ENCODE results near the gene SAC3D1.

The SAC3D1 gene

DNA sequence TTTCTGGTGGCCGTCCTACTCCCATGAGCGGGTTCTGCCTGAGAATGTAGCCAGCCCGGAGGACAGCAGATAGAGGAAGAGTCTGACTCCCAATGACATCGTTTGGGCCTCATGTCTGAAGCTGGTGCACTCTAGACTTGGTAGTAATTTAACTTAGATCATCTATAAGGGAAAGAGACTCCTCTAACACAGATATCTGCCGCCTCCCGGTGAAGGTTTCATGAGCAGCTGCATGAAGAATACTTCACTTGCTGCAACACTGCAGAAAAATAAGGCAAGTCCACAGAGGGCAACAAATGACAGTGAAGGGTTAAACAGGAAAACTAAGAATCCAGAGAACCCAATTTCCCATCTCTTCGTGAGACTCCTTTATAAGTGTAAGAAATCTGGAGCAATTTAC lies 33.0 kb upstream of the SAC3D1 start:
- no peak overlapping the region for H3K4me3 ChIP-seq (ENCODE audit: low read depth, low read length)
- no peaks in the 10 kb centered on the region for H3K27me3 ChIP-seq (ENCODE audit: insufficient read depth, low read length)
- peak overlapping the region; percentile 68; the same call in 1 of the 2 replicates for H3K27ac ChIP-seq (ENCODE audit: low read depth, low read length)
- H3K4me1 ChIP-seq (ENCODE audit: control insufficient read depth, insufficient read depth, low read length, unreplicated experiment): peaks cover 16% of the 10 kb centered on the region
- H3K79me2 ChIP-seq (ENCODE audit: control insufficient read depth, insufficient read depth, low read length, unreplicated experiment): no peaks in the 10 kb centered on the region
- H2AFZ ChIP-seq (ENCODE audit: low read length, unreplicated experiment): no peak overlapping the region
- H3K36me3 ChIP-seq (ENCODE audit: insufficient read depth, low read length): no peaks in the 10 kb centered on the region

DNA sequence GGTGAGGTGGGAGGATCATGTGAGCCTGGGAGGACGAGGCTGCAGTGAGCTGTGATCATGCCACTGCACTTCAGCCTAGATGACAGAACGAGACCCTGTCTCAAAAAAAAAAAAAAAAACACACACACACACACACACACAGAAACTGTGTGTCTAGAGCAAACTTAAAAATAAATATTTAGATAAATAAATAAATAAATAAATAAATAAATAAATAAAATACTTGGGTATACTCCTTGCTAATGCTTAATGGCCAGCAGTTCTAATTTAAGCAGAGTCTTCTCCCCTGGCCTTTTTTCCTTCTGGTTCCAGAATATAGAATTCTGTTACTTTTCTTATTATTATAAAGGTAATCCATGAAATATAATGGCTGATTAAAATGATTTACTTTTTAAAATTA lies 32.1 kb upstream of the SAC3D1 start:
- H3K36me3 ChIP-seq (ENCODE audit: insufficient read depth, low read length): no peaks in the 10 kb centered on the region
- no peaks in the 10 kb centered on the region for H3K79me2 ChIP-seq (ENCODE audit: control insufficient read depth, insufficient read depth, low read length, unreplicated experiment)
- no peak overlapping the region for H3K27ac ChIP-seq (ENCODE audit: low read depth, low read length)
- no peak overlapping the region for H2AFZ ChIP-seq (ENCODE audit: low read length, unreplicated experiment)
- peaks cover 20% of the 10 kb centered on the region for H3K4me1 ChIP-seq (ENCODE audit: control insufficient read depth, insufficient read depth, low read length, unreplicated experiment)
- no peaks in the 10 kb centered on the region for H3K27me3 ChIP-seq (ENCODE audit: insufficient read depth, low read length)
- no peak overlapping the region for H3K4me3 ChIP-seq (ENCODE audit: low read depth, low read length)

DNA sequence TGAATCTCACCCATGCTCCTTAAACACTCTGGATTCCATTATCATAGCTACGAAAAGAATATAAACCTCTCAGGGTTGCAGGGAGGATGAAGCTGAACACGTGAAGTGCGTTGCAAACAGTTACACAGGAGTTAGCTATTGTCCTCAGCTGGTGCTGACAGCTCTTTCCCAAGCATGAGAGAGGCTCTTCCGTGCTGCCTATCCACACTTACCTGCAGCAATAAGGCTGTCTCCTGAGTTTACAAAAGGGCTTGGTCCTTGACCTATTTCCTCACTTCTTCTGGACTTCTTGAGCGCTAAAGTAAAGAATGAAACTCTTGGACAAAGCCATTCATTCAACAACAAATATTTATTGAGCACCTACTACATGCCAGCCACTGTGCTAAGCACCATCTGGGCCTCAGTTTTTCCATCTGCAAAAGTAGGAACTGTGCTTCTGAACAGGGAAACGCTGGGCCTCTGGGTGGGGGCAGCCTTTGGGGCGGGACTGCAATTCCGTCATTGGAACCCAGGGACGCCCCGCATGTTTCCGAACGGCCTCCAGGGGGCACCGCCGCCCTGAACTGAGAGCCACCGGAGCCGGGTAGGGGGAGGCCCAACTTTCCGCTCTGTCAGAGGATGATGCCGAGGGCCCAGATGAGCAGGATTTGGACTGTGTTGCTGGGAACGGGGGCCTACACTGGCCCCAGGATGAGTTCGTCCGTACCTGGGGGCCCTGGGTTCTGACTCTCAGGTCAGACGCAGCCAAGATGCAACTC lies 27.7 kb upstream of the SAC3D1 start:
- Histone ChIP-seq H3K27me3 (ENCODE audit: insufficient read depth, low read length) (no peaks in the 10 kb centered on the region), H3K79me2 (ENCODE audit: control insufficient read depth, insufficient read depth, low read length, unreplicated experiment) (peaks cover 2% of the 10 kb centered on the region), H3K4me3 (ENCODE audit: low read depth, low read length) (peak overlapping the region; percentile 97), H2AFZ (ENCODE audit: low read length, unreplicated experiment) (peak overlapping the region; percentile 99), H3K27ac (ENCODE audit: low read depth, low read length) (peak overlapping the region; percentile 90), H3K36me3 (ENCODE audit: insufficient read depth, low read length) (0 out of 2 replicates have a peak, but pooled peaks cover 5% of the 10 kb centered on the region), H3K4me1 (ENCODE audit: control insufficient read depth, insufficient read depth, low read length, unreplicated experiment) (peaks cover 6% of the 10 kb centered on the region)

DNA sequence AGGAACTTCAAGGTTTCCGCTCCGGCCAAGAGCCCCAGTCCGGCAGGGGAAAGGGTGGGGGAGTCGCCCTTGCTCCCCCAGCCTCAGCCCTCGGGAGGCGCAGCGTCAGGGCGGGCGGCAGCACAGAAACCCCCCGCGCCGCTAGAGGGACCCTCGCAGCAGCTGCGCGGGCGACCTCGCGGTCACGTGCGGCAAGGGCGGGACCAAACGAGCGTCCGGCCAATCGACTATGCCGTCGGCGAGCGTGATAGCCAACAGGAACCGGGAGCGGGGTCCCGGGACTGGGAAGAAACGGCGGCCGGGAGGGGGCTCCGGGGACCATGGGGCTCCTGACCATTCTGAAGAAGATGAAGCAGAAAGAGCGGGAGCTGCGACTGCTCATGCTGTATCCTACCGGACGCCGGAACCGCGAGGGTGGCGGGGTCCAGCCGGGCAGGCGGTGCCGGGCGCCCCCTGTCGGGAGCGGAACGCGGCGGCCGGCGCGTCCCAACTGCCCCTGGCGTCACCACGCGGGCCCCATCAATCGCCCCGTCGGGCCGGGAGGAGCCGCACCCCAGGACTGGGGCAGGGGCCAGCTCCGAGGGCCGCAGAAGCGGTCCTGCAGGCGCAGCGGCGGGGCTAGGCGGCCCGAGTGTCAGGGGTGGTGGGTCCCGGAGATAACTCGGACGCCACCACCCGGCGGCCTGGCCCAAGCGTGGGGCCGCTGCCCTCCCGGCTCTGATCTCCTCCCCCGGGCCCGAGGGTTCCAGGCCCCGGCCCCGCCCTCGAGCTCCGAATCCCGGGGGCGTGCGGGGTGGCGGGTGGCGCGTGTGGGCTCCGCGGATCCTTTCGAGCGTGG lies 26.9 kb upstream of the SAC3D1 start, which contains the start of gene ARL2:
ARL2 (plus strand) TSS at position 273 of the 838 bp plus-strand sequence; CDS start at position 321, 48 bp downstream.
- Histone ChIP-seq H3K27me3 (ENCODE audit: insufficient read depth, low read length) (no peaks in the 10 kb centered on the region), H3K36me3 (ENCODE audit: insufficient read depth, low read length) (0 out of 2 replicates have a peak, but pooled peaks cover 6% of the 10 kb centered on the region), H3K4me1 (ENCODE audit: control insufficient read depth, insufficient read depth, low read length, unreplicated experiment) (peaks cover 4% of the 10 kb centered on the region), H2AFZ (ENCODE audit: low read length, unreplicated experiment) (peak within 1 kb of the TSS; percentile 99), H3K4me3 (ENCODE audit: low read depth, low read length) (peak within 1 kb of the TSS; percentile 97), H3K27ac (ENCODE audit: low read depth, low read length) (peak within 1 kb of the TSS; percentile 90), H3K79me2 (ENCODE audit: control insufficient read depth, insufficient read depth, low read length, unreplicated experiment) (peaks cover 2% of the 10 kb centered on the region)

DNA sequence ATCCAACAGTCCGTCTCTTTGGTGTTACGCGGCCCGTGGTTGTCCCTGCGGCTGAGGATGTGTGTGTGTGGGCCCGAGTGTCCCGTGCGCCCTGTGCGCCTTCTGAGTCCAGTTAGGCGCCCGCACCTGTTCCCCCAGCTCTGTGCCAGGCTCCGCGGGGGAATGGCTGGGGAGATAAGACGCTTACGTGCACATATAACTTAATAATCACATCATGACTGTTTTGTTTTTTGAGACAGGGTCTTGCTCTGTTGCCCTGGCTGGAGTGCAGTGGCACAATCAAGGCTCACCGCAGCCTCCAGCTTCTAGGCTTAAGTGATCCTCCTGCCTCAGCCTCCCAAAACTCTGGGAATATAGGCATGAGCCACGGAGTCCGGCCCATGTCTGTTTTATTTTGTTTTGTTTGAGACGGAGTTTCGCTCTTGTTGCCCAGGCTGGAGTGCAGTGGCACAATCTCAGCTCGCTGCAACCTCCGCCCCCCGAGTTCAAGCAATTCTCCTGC lies 26.2 kb upstream of the SAC3D1 start:
- H2AFZ ChIP-seq (ENCODE audit: low read length, unreplicated experiment): peak overlapping the region; percentile 99
- H3K4me1 ChIP-seq (ENCODE audit: control insufficient read depth, insufficient read depth, low read length, unreplicated experiment): peaks cover 4% of the 10 kb centered on the region
- H3K36me3 ChIP-seq (ENCODE audit: insufficient read depth, low read length): 0 out of 2 replicates have a peak, but pooled peaks cover 6% of the 10 kb centered on the region
- H3K27ac ChIP-seq (ENCODE audit: low read depth, low read length): peak overlapping the region; percentile 90
- peak overlapping the region; percentile 97 for H3K4me3 ChIP-seq (ENCODE audit: low read depth, low read length)
- no peaks in the 10 kb centered on the region for H3K27me3 ChIP-seq (ENCODE audit: insufficient read depth, low read length)
- peaks cover 2% of the 10 kb centered on the region for H3K79me2 ChIP-seq (ENCODE audit: control insufficient read depth, insufficient read depth, low read length, unreplicated experiment)

DNA sequence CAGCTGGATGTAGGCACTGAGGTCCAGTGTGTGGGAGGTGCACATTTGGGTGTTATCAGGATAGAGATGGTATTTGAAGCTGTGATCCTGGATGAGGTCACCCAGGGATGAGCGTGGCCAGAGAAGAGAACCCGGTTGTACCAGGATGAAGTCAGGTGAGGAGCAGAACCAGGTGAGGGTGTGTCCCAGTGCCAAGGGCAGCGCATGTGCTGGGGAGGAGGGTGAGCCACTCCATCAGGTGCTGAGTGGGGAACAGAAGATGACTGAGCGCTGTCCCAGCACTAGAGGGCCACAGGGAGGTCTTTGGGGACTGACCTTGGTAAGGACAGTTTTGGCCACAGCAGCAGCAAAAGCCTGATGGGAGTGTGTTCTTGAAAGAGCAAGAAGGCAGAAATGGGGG lies 24.3 kb upstream of the SAC3D1 start:
- peaks cover 2% of the 10 kb centered on the region for H3K79me2 ChIP-seq (ENCODE audit: control insufficient read depth, insufficient read depth, low read length, unreplicated experiment)
- H3K36me3 ChIP-seq (ENCODE audit: insufficient read depth, low read length): 0 out of 2 replicates have a peak, but pooled peaks cover 6% of the 10 kb centered on the region
- no peak overlapping the region for H3K27ac ChIP-seq (ENCODE audit: low read depth, low read length)
- H3K4me3 ChIP-seq (ENCODE audit: low read depth, low read length): no peak overlapping the region
- no peaks in the 10 kb centered on the region for H3K27me3 ChIP-seq (ENCODE audit: insufficient read depth, low read length)
- H3K4me1 ChIP-seq (ENCODE audit: control insufficient read depth, insufficient read depth, low read length, unreplicated experiment): peaks cover 4% of the 10 kb centered on the region
- H2AFZ ChIP-seq (ENCODE audit: low read length, unreplicated experiment): no peak overlapping the region

DNA sequence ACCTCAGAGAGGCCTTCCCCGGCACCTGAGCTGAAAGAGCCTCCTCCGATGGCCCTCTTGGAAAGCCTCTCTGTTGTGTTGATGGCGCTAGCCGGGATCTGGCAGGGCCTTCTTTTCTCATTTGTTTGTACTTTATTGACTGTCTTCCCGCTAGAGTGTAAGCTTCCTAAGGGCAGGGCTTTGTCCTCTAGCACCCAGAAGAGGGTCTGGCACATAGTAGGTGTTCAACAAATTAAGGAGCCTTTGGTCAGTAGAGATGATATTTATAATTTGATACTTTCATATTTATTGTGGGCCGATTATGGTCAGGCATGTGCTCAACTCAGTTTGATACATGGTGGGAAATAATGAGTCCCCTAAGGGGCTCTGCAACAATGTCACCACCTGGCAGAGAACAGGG lies 23.1 kb upstream of the SAC3D1 start:
- no peak overlapping the region for H2AFZ ChIP-seq (ENCODE audit: low read length, unreplicated experiment)
- H3K27me3 ChIP-seq (ENCODE audit: insufficient read depth, low read length): no peaks in the 10 kb centered on the region
- H3K79me2 ChIP-seq (ENCODE audit: control insufficient read depth, insufficient read depth, low read length, unreplicated experiment): peaks cover 2% of the 10 kb centered on the region
- H3K4me3 ChIP-seq (ENCODE audit: low read depth, low read length): no peak overlapping the region
- 0 out of 2 replicates have a peak, but pooled peaks cover 6% of the 10 kb centered on the region for H3K36me3 ChIP-seq (ENCODE audit: insufficient read depth, low read length)
- H3K4me1 ChIP-seq (ENCODE audit: control insufficient read depth, insufficient read depth, low read length, unreplicated experiment): peaks cover 4% of the 10 kb centered on the region
- no peak overlapping the region for H3K27ac ChIP-seq (ENCODE audit: low read depth, low read length)

DNA sequence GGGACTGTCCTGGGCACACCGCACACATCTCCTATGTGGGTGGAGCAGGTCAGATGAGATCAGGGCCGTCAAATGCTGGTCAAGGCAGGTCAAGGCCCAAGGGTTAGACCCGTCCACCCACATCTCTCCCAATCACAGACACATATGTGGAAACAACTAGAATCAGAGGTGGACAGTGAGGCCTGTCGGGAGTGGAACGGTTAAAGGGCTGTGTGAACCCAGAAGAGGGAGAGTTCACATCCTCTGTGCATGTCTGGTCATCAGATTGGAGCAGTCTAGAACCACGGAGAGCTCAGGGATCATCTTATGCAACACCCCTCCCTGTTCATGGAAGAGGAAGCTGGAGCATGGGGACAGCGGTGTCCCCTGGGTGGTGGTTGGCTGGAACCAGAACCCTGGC lies 21.2 kb upstream of the SAC3D1 start:
- no peak overlapping the region for H2AFZ ChIP-seq (ENCODE audit: low read length, unreplicated experiment)
- H3K27ac ChIP-seq (ENCODE audit: low read depth, low read length): no peak overlapping the region
- H3K36me3 ChIP-seq (ENCODE audit: insufficient read depth, low read length): 0 out of 2 replicates have a peak, but pooled peaks cover 6% of the 10 kb centered on the region
- H3K4me3 ChIP-seq (ENCODE audit: low read depth, low read length): no peak overlapping the region
- H3K4me1 ChIP-seq (ENCODE audit: control insufficient read depth, insufficient read depth, low read length, unreplicated experiment): no peaks in the 10 kb centered on the region
- H3K79me2 ChIP-seq (ENCODE audit: control insufficient read depth, insufficient read depth, low read length, unreplicated experiment): peaks cover 2% of the 10 kb centered on the region
- H3K27me3 ChIP-seq (ENCODE audit: insufficient read depth, low read length): no peaks in the 10 kb centered on the region

DNA sequence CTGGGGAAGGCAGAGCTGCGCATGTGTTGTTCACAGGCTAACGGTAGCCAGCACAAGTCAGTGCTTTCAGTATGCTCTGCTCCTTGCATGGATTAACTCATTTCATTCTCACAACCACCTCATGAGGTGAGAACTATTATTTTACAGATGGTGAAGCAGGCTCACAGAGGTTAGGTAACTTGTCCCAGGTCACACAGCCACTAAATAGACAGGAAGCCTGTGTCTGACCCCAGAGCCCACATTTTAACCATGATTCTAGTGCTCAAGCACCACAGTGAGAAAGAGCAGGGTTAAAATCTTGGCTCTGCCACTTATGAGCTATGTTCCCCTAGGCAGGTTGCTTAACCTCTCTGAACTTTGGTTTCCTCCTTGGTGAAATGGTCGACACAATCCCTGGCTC lies 20.0 kb upstream of the SAC3D1 start:
- Histone ChIP-seq H2AFZ (ENCODE audit: low read length, unreplicated experiment) (no peak overlapping the region), H3K36me3 (ENCODE audit: insufficient read depth, low read length) (0 out of 2 replicates have a peak, but pooled peaks cover 6% of the 10 kb centered on the region), H3K27ac (ENCODE audit: low read depth, low read length) (no peak overlapping the region), H3K27me3 (ENCODE audit: insufficient read depth, low read length) (no peaks in the 10 kb centered on the region), H3K4me1 (ENCODE audit: control insufficient read depth, insufficient read depth, low read length, unreplicated experiment) (no peaks in the 10 kb centered on the region), H3K79me2 (ENCODE audit: control insufficient read depth, insufficient read depth, low read length, unreplicated experiment) (no peaks in the 10 kb centered on the region), H3K4me3 (ENCODE audit: low read depth, low read length) (no peak overlapping the region)

DNA sequence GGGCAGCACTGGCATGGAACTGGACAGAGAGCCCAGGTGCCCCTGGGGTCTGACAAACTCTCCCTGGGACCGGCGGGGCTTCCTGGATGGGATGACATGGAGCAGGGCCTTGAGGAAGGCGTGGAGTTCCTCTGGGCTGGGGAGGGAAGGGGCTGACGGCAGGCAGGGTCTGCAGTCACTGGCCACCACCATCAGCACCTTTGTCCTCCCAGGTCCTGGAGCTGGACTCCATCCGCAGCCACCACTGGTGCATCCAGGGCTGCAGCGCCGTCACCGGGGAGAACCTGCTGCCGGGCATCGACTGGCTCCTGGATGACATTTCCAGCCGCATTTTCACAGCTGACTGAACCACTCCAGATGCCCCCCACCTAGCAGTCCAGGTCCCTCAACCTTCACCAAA lies 19.5 kb upstream of the SAC3D1 start:
- H3K36me3 ChIP-seq (ENCODE audit: insufficient read depth, low read length): 0 out of 2 replicates have a peak, but pooled peaks cover 6% of the 10 kb centered on the region
- no peak overlapping the region for H3K4me3 ChIP-seq (ENCODE audit: low read depth, low read length)
- no peaks in the 10 kb centered on the region for H3K4me1 ChIP-seq (ENCODE audit: control insufficient read depth, insufficient read depth, low read length, unreplicated experiment)
- H2AFZ ChIP-seq (ENCODE audit: low read length, unreplicated experiment): no peak overlapping the region
- no peak overlapping the region for H3K27ac ChIP-seq (ENCODE audit: low read depth, low read length)
- no peaks in the 10 kb centered on the region for H3K79me2 ChIP-seq (ENCODE audit: control insufficient read depth, insufficient read depth, low read length, unreplicated experiment)
- H3K27me3 ChIP-seq (ENCODE audit: insufficient read depth, low read length): no peaks in the 10 kb centered on the region
